ENCODE results near the gene SIX6. TPM values are rescaled to one million over a fixed set of nuclear protein-coding genes. Genes with fewer than 3 reads are reported as not detected.

SIX6 gene
- total and polyA plus RNA-seq, 2 of the 13 experiments (the other 11 are each of a cell fraction or from before 2014, with no cell fraction given): not detected

DNA sequence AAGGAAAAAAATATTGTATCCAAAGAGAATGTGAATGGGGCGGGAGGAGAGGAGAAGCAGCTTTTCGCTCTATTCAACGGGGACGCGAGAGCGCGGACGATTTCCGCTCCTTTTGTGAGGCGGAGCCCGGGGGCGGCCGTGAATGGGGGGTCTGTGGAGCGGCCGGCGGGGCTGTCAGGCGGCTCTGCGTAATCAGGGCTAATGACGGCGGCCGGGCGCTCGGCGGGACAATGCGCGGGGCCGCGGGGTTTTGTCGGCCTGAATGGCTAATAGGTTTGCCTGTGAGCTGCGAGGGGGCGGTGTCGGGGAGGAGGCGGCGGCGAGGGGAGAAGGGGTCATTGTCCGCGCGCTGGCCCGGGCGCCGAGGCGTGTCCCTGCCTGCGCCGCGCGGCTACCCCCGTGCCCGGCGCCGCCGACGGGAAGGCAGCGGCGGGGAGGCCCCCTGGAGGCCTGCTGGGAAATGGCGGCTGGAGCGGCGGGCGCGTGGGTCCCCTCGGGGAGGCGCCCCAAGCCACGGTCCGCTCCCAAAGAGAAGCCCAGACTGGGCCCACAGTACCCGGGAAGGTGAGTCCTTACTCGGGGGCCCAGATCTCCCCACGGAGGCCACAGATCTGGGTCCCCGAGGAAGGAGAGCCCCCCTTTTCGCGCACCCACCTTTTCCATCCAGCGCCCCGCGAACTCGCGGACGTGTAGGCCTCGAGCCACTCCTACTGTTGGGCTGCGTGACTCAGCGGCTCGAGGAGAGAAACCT lies 6.0 kb downstream of the SIX6 start (continued):
- TF ChIP-seq, protein P1, sequence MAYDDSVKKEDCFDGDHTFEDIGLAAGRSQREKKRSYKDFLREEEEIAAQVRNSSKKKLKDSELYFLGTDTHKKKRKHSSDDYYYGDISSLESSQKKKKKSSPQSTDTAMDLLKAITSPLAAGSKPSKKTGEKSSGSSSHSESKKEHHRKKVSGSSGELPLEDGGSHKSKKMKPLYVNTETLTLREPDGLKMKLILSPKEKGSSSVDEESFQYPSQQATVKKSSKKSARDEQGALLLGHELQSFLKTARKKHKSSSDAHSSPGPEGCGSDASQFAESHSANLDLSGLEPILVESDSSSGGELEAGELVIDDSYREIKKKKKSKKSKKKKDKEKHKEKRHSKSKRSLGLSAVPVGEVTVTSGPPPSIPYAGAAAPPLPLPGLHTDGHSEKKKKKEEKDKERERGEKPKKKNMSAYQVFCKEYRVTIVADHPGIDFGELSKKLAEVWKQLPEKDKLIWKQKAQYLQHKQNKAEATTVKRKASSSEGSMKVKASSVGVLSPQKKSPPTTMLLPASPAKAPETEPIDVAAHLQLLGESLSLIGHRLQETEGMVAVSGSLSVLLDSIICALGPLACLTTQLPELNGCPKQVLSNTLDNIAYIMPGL (CRISPR knock-in tag; IDR thresholded peaks at IDR 0.05; ENCODE audit: borderline replicate concordance in 1 of 2, low read depth in 1 of 2): peak; percentile 53 to 62; a peak in 2 of 4 replicates
- TF ChIP-seq, protein P2, sequence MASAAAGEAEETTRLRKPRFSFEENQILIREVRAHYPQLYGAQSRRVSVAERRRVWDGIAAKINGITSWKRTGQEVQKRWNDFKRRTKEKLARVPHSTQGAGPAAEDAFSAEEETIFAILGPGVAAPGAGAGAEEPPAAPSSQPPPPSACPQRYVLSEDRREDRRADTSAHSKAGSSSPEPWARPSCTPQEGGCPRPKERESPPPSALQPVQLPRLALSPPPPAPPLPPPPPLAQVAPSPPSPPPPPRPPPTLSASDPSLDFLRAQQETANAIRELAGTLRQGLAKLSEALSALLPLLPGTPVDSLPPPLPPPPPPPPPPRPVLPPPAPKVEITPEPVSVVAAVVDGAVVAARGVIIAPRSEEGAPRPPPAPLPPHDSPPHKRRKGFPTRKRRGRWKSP (CRISPR knock-in tag; IDR thresholded peaks at IDR 0.05): peak; percentile 76; the same call in 1 of the 2 replicates
- TF ChIP-seq, protein P3, sequence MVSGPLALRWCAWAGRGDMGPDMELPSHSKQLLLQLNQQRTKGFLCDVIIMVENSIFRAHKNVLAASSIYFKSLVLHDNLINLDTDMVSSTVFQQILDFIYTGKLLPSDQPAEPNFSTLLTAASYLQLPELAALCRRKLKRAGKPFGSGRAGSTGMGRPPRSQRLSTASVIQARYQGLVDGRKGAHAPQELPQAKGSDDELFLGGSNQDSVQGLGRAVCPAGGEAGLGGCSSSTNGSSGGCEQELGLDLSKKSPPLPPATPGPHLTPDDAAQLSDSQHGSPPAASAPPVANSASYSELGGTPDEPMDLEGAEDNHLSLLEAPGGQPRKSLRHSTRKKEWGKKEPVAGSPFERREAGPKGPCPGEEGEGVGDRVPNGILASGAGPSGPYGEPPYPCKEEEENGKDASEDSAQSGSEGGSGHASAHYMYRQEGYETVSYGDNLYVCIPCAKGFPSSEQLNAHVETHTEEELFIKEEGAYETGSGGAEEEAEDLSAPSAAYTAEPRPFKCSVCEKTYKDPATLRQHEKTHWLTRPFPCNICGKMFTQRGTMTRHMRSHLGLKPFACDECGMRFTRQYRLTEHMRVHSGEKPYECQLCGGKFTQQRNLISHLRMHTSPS (CRISPR knock-in tag; IDR thresholded peaks at IDR 0.05; ENCODE audit: low read depth): no peak
- TF ChIP-seq ZMYM4 (CRISPR knock-in tag; IDR thresholded peaks at IDR 0.05) (peak; percentile 70; the same call in 1 of the 2 replicates), ATF7-NPFF (CRISPR knock-in tag; IDR thresholded peaks at IDR 0.05; ENCODE audit: low read depth) (peak; percentile 36; the same call in 1 of the 2 replicates), XBP1 (CRISPR knock-in tag; IDR thresholded peaks at IDR 0.05) (no peak), ZFX (CRISPR knock-in tag; IDR thresholded peaks at IDR 0.05; ENCODE audit: low read depth) (peak; percentile 50), SYNCRIP (IDR thresholded peaks at IDR 0.05; ENCODE audit: insufficient read depth, low read depth, low read length) (no peak), YY1 (IDR thresholded peaks at IDR 0.05; ENCODE audit: insufficient read depth, insufficient replicate concordance, low read depth, low read length) (peak; percentile 58), ZNF563 (CRISPR knock-in tag; IDR thresholded peaks at IDR 0.05) (peak; percentile 89), ZSCAN21 (CRISPR knock-in tag; IDR thresholded peaks at IDR 0.05; ENCODE audit: borderline replicate concordance) (peak; percentile 59; the same call in 1 of the 2 replicates)
- TF ChIP-seq, protein P4, sequence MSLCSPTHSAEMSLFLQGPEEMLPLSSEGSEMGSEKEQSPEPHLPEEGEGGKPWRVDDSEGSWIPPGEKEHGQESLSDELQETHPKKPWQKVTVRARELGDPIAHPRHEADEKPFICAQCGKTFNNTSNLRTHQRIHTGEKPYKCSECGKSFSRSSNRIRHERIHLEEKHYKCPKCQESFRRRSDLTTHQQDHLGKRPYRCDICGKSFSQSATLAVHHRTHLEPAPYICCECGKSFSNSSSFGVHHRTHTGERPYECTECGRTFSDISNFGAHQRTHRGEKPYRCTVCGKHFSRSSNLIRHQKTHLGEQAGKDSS (CRISPR knock-in tag; IDR thresholded peaks at IDR 0.05; ENCODE audit: borderline replicate concordance, low read depth): peak; percentile 46; the same call in 1 of the 2 replicates
- TF ChIP-seq, protein P5, sequence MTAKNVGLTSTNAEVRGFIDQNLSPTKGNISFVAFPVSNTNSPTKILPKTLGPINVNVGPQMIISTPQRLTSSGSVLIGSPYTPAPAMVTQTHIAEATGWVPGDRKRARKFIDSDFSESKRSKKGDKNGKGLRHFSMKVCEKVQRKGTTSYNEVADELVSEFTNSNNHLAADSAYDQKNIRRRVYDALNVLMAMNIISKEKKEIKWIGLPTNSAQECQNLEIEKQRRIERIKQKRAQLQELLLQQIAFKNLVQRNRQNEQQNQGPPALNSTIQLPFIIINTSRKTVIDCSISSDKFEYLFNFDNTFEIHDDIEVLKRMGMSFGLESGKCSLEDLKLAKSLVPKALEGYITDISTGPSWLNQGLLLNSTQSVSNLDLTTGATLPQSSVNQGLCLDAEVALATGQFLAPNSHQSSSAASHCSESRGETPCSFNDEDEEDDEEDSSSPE (CRISPR knock-in tag; IDR thresholded peaks at IDR 0.05): peak; percentile 39; the same call in 1 of the 2 replicates
- TF ChIP-seq, protein P6, sequence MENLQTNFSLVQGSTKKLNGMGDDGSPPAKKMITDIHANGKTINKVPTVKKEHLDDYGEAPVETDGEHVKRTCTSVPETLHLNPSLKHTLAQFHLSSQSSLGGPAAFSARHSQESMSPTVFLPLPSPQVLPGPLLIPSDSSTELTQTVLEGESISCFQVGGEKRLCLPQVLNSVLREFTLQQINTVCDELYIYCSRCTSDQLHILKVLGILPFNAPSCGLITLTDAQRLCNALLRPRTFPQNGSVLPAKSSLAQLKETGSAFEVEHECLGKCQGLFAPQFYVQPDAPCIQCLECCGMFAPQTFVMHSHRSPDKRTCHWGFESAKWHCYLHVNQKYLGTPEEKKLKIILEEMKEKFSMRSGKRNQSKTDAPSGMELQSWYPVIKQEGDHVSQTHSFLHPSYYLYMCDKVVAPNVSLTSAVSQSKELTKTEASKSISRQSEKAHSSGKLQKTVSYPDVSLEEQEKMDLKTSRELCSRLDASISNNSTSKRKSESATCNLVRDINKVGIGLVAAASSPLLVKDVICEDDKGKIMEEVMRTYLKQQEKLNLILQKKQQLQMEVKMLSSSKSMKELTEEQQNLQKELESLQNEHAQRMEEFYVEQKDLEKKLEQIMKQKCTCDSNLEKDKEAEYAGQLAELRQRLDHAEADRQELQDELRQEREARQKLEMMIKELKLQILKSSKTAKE (CRISPR knock-in tag; IDR thresholded peaks at IDR 0.05; ENCODE audit: borderline replicate concordance): no peak
- TF ChIP-seq, protein P7, sequence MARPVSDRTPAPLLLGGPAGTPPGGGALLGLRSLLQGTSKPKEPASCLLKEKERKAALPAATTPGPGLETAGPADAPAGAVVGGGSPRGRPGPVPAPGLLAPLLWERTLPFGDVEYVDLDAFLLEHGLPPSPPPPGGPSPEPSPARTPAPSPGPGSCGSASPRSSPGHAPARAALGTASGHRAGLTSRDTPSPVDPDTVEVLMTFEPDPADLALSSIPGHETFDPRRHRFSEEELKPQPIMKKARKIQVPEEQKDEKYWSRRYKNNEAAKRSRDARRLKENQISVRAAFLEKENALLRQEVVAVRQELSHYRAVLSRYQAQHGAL (CRISPR knock-in tag; IDR thresholded peaks at IDR 0.05; ENCODE audit: not compliant biosample characterization): no peak
